Esophagus mucosa (tissue), 1 donor: ENCODE results near the gene FAHD1. TPM values are rescaled to one million over a fixed set of nuclear protein-coding genes. Genes with fewer than 3 reads are reported as not detected.
A peak's percentile ranks its signal among the peaks of the same experiment; 100 is the strongest.
"Not testable (repeated sequence)": the region's sequence is repeated elsewhere in the genome, so short reads cannot be mapped to it uniquely, and the experiment has no call there.

Source experiments
- ATAC-seq: fragments of 200-7000 bp; cut with Tn5 transposase; one replicate; pipeline ENCODE4 v1.9.1; 2020
- total RNA-seq: library from RNA; stranded (reverse); gene quantifications from one replicate; pipeline ENCODE4 v1.2.4, GENCODE V29; 2023
- donor health status: DM: yes; HTN: yes; CAD: no.

FAHD1 gene
- total RNA-seq, 1 donor from 2014 or later: 28.1 TPM

GRCh38 chr16:1789643-1790045 lies 37.4 kb upstream of the FAHD1 start:
- no peak for ATAC-seq

GRCh38 chr16:1790261-1790610 lies 36.8 kb upstream of the FAHD1 start:
- ATAC-seq: no peak

GRCh38 chr16:1790611-1791255 lies 36.3 kb upstream of the FAHD1 start:
- no peak for ATAC-seq

GRCh38 chr16:1791256-1791942 lies 35.6 kb upstream of the FAHD1 start:
- no peak for ATAC-seq

GRCh38 chr16:1791943-1792812 lies 34.8 kb upstream of the FAHD1 start:
- ATAC-seq: no peak

- no peak for ATAC-seq
Observed at GRCh38 chr16:1792836-1793577, 34.0 kb upstream of the FAHD1 start.

GRCh38 chr16:1793578-1794220 lies 33.3 kb upstream of the FAHD1 start, which contains the start of gene IGFALS:
Gene IGFALS, minus strand, starts transcription at chr16:1793705. Its CDS starts 53 bp downstream, at chr16:1793652.
- ATAC-seq: peak; percentile 2

- ATAC-seq: peak; percentile 2
Observed at GRCh38 chr16:1794221-1794871, 32.7 kb upstream of the FAHD1 start.

GRCh38 chr16:1794908-1795666 lies 31.9 kb upstream of the FAHD1 start:
- ATAC-seq: no peak

- ATAC-seq: not testable (repeated sequence)
Observed at GRCh38 chr16:1799263-1799662, 27.7 kb upstream of the FAHD1 start.

GRCh38 chr16:1800701-1801100 lies 26.3 kb upstream of the FAHD1 start:
- no peak for ATAC-seq

- no peak for ATAC-seq
Observed at GRCh38 chr16:1807626-1808025, 19.4 kb upstream of the FAHD1 start.

- ATAC-seq: no peak
Observed at GRCh38 chr16:1808691-1809090, 18.3 kb upstream of the FAHD1 start.

GRCh38 chr16:1809281-1809801 lies 17.7 kb upstream of the FAHD1 start:
- ATAC-seq: peak; percentile 16

GRCh38 chr16:1810106-1810505 lies 16.9 kb upstream of the FAHD1 start:
- ATAC-seq: no peak

- no peak for ATAC-seq
Observed at GRCh38 chr16:1810536-1810935, 16.5 kb upstream of the FAHD1 start.

GRCh38 chr16:1812732-1813163 lies 14.3 kb upstream of the FAHD1 start:
- peak; percentile 72 for ATAC-seq

- no peak for ATAC-seq
Observed at GRCh38 chr16:1815461-1815860, 11.5 kb upstream of the FAHD1 start.

GRCh38 chr16:1816396-1817275 lies 10.4 kb upstream of the FAHD1 start:
- no peak for ATAC-seq

- ATAC-seq: no peak
Observed at GRCh38 chr16:1817276-1817589, 9.8 kb upstream of the FAHD1 start.
